Measurements from ENCODE around the gene SDR42E2. TPM values are rescaled to one million over a fixed set of nuclear protein-coding genes. Genes with fewer than 3 reads are reported as not detected.
"Not testable (repeated sequence)": the region's sequence is repeated elsewhere in the genome, so short reads cannot be mapped to it uniquely, and the experiment has no call there.

Gene SDR42E2
- total RNA-seq, 1 donor from 2014 or later, result not detected

GRCh38 chr16:22213801-22214200 is 51.5 kb downstream of the SDR42E2 start:
- Mint-ChIP-seq H3K27me3 (ENCODE audit: unreplicated experiment) (no peaks in the 10 kb centered on the region), H3K4me3 (ENCODE audit: unreplicated experiment) (no peak overlapping the region), H3K36me3 (ENCODE audit: unreplicated experiment) (peaks cover 13% of the 10 kb centered on the region), H3K9me3 (ENCODE audit: unreplicated experiment) (no peaks in the 10 kb centered on the region), H3K4me1 (ENCODE audit: unreplicated experiment) (peaks cover 19% of the 10 kb centered on the region), H3K27ac (ENCODE audit: unreplicated experiment) (no peak overlapping the region)
- TF ChIP-seq, protein P1, sequence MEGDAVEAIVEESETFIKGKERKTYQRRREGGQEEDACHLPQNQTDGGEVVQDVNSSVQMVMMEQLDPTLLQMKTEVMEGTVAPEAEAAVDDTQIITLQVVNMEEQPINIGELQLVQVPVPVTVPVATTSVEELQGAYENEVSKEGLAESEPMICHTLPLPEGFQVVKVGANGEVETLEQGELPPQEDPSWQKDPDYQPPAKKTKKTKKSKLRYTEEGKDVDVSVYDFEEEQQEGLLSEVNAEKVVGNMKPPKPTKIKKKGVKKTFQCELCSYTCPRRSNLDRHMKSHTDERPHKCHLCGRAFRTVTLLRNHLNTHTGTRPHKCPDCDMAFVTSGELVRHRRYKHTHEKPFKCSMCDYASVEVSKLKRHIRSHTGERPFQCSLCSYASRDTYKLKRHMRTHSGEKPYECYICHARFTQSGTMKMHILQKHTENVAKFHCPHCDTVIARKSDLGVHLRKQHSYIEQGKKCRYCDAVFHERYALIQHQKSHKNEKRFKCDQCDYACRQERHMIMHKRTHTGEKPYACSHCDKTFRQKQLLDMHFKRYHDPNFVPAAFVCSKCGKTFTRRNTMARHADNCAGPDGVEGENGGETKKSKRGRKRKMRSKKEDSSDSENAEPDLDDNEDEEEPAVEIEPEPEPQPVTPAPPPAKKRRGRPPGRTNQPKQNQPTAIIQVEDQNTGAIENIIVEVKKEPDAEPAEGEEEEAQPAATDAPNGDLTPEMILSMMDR (IDR thresholded peaks at IDR 0.05), result no peak
- DNase-seq (ENCODE audit: extremely low spot score, unreplicated experiment), result no peak

DNA sequence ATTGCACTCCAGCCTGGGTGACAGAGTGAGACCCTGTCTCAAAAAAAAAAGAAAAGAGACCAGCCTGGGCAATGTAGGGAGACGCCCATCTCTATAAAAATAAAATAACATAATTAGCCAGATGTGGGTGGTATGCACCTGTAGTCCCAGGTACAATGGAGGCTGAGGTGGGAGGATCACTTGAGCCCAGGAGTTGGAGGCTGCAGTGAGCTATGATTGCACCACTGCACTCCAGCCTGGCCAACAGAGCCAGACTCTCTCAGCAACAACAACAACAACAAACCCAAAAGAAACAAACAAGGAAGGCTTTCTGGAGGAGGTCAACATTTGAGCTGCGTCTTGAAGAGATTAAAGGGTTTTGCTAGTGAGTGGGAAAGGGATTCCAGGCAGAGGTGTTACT is 52.1 kb downstream of the SDR42E2 start:
- no peak for DNase-seq (ENCODE audit: extremely low spot score, unreplicated experiment)
- Mint-ChIP-seq H3K27ac (ENCODE audit: unreplicated experiment) (no peak overlapping the region), H3K4me1 (ENCODE audit: unreplicated experiment) (peaks cover 14% of the 10 kb centered on the region), H3K36me3 (ENCODE audit: unreplicated experiment) (peaks cover 13% of the 10 kb centered on the region), H3K27me3 (ENCODE audit: unreplicated experiment) (no peaks in the 10 kb centered on the region), H3K9me3 (ENCODE audit: unreplicated experiment) (no peaks in the 10 kb centered on the region), H3K4me3 (ENCODE audit: unreplicated experiment) (no peak overlapping the region)
- TF ChIP-seq, protein P1 (IDR thresholded peaks at IDR 0.05), result no peak

- no peak overlapping the region for H3K27ac Mint-ChIP-seq (ENCODE audit: unreplicated experiment)
- H3K4me3 Mint-ChIP-seq (ENCODE audit: unreplicated experiment), result no peak overlapping the region
- H3K36me3 Mint-ChIP-seq (ENCODE audit: unreplicated experiment), result peaks cover 13% of the 10 kb centered on the region
- H3K27me3 Mint-ChIP-seq (ENCODE audit: unreplicated experiment), result no peaks in the 10 kb centered on the region
- no peak for DNase-seq (ENCODE audit: extremely low spot score, unreplicated experiment)
- peaks cover 9% of the 10 kb centered on the region for H3K4me1 Mint-ChIP-seq (ENCODE audit: unreplicated experiment)
- TF ChIP-seq, protein P1 (IDR thresholded peaks at IDR 0.05), result no peak
- H3K9me3 Mint-ChIP-seq (ENCODE audit: unreplicated experiment), result no peaks in the 10 kb centered on the region
Observed at GRCh38 chr16:22214889-22215288, 52.6 kb downstream of the SDR42E2 start.

DNA sequence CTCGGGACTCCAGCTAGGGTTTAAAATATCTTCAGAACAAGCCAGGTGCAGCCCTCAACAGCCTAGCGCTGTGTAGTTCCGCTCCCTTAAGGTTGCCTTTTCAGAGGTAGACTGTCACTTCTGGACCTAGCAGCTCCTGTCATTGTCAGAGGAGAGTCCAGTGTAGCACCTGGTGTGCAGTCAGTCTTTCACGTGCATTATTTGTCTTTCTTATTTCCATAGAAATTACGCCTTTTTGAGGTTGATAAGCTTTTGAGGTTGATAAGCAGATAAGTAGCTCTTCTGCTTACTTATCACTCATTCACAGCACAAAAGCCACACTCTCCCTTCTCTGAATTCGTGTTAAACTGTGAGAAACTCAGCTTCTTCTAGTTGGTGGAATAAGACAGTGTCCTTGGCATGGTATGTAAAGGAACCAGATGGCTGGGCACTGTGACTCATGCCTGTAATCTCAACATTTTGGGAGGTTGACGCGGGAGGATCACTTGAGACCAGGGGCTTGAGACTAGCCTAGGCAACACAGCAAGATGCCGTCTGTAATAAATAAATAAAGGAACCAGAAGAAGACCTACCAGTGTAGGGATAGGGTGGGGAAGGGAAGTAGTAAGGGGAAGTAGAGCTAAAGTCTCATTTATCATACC is 54.0 kb downstream of the SDR42E2 start:
- DNase-seq (ENCODE audit: extremely low spot score, unreplicated experiment), result no peak
- TF ChIP-seq, protein P1 (IDR thresholded peaks at IDR 0.05), result no peak
- Mint-ChIP-seq H3K27me3 (ENCODE audit: unreplicated experiment) (no peaks in the 10 kb centered on the region), H3K27ac (ENCODE audit: unreplicated experiment) (no peak overlapping the region), H3K4me3 (ENCODE audit: unreplicated experiment) (no peak overlapping the region), H3K4me1 (ENCODE audit: unreplicated experiment) (peaks cover 1% of the 10 kb centered on the region), H3K36me3 (ENCODE audit: unreplicated experiment) (peaks cover 13% of the 10 kb centered on the region), H3K9me3 (ENCODE audit: unreplicated experiment) (no peaks in the 10 kb centered on the region)

- H3K4me3 Mint-ChIP-seq (ENCODE audit: unreplicated experiment); H3K9me3 Mint-ChIP-seq (ENCODE audit: unreplicated experiment); H3K4me1 Mint-ChIP-seq (ENCODE audit: unreplicated experiment); H3K27ac Mint-ChIP-seq (ENCODE audit: unreplicated experiment); H3K27me3 Mint-ChIP-seq (ENCODE audit: unreplicated experiment); DNase-seq (ENCODE audit: extremely low spot score, unreplicated experiment): not testable (repeated sequence)
- H3K36me3 Mint-ChIP-seq (ENCODE audit: unreplicated experiment), result peaks cover 13% of the 10 kb centered on the region
Observed at GRCh38 chr16:22216832-22217225, 54.5 kb downstream of the SDR42E2 start.

All from osteocyte (in vitro differentiated cells).